Peyer's patch (tissue), 4 donors: ENCODE data around the gene AIPL1.

Experiments used
- POLR2A ChIP-seq, 2 donors: fragments of 450-650 bp; IDR thresholded peaks; one replicate each; pipeline ENCODE4 v1.5.1; 2017; ENCODE audit warnings: antibody characterized with exemption in 2 of 2, mild to moderate bottlenecking in 2 of 2, moderate library complexity in 2 of 2
- TF ChIP-seq, protein P1 (sequence below), 6 experiments: fragments of 450-650 bp in 4 of 6; fragments of 200-600 bp in 2 of 6; sonication (generic) in 1 of 6; IDR thresholded peaks; one replicate each; pipeline ENCODE4 v1.5.1; 2017 to 2019; ENCODE audit warnings: antibody characterized with exemption in 6 of 6, mild to moderate bottlenecking in 3 of 6, moderate library complexity in 1 of 6

DNA sequence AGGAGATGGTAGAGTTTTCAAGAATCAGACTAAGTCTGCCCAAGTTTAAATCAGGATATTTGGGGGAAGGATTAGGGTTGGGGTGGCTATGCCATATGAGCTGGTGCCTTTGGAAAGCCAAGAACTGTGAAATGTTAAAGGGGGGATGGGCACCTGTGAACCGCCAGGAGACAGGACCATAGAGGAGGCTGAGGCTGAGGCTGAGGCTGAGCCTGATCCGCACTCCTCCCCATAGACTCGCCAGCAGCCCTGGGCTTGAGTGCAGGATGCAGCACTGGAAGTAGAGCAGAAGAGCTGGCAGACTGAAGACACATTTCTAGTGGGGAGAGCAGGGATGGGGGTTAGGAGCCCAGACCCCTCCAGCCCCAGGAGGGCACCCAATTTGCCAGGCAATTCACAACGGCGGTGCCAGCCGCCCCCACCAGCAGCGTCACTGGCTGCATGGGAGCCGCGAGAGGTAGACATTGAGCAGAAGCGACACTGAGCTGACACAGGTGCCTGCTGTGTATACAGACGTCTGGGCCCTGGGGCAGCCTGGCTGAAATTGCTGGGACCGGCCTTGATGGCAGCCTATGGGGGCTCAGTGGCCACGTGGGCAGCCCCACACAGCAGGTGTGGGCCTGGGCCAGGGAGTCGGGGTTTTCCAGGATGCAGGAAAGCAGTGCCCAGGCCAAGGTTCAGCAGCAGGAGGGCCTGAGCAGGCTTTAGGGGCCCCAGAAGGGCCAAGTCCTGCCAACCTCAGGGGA is 18.5 kb upstream of the AIPL1 start:
- TF ChIP-seq, protein P1, sequence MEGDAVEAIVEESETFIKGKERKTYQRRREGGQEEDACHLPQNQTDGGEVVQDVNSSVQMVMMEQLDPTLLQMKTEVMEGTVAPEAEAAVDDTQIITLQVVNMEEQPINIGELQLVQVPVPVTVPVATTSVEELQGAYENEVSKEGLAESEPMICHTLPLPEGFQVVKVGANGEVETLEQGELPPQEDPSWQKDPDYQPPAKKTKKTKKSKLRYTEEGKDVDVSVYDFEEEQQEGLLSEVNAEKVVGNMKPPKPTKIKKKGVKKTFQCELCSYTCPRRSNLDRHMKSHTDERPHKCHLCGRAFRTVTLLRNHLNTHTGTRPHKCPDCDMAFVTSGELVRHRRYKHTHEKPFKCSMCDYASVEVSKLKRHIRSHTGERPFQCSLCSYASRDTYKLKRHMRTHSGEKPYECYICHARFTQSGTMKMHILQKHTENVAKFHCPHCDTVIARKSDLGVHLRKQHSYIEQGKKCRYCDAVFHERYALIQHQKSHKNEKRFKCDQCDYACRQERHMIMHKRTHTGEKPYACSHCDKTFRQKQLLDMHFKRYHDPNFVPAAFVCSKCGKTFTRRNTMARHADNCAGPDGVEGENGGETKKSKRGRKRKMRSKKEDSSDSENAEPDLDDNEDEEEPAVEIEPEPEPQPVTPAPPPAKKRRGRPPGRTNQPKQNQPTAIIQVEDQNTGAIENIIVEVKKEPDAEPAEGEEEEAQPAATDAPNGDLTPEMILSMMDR (IDR thresholded peaks at IDR 0.05), result no peak
- TF ChIP-seq POLR2A (IDR thresholded peaks at IDR 0.05), result no peak
